H9 (cell line): Measurements from ENCODE around the gene SREBF2. TPM values are rescaled to one million over a fixed set of nuclear protein-coding genes. Genes with fewer than 3 reads are reported as not detected.
A peak's percentile ranks its signal among the peaks of the same experiment; 100 is the strongest.

Experiments used
- DNase-seq: peaks from one replicate; pipeline ENCODE4 v3.0.0-alpha.2; 2017
- H2AFZ ChIP-seq: one replicate; pipeline ENCODE4 v1.6.1; 2013; ENCODE audit warnings: mild to moderate bottlenecking, low read length, control low read depth, moderate library complexity
- H2AK5ac ChIP-seq: 2 replicates; pipeline ENCODE4 v1.6.1; 2013; ENCODE audit warnings: low read length, control low read depth, mixed read lengths; ENCODE audit not compliant: insufficient read length
- H2BK120ac ChIP-seq: one replicate; pipeline ENCODE4 v1.6.1; 2013; ENCODE audit warnings: low read depth, mild to moderate bottlenecking, low read length, control low read depth, inconsistent platforms; ENCODE audit not compliant: poor library complexity, severe bottlenecking
- H2BK12ac ChIP-seq: 2 replicates; pipeline ENCODE4 v1.6.1; 2013; ENCODE audit warnings: low read length, control low read depth, mixed read lengths, low read depth; ENCODE audit not compliant: insufficient read length
- H2BK15ac ChIP-seq: 2 replicates; pipeline ENCODE4 v1.6.1; 2013; ENCODE audit warnings: low read depth, low read length, control low read depth
- H2BK20ac ChIP-seq: one replicate; pipeline ENCODE4 v1.6.1; 2013; ENCODE audit warnings: low read depth, mild to moderate bottlenecking, low read length, control low read depth, inconsistent platforms; ENCODE audit not compliant: poor library complexity, severe bottlenecking
- H2BK5ac ChIP-seq: 2 replicates; pipeline ENCODE4 v1.6.1; 2013; ENCODE audit warnings: low read length, control low read depth, mixed read lengths; ENCODE audit not compliant: insufficient read length
- H3K14ac ChIP-seq: 2 replicates; pipeline ENCODE4 v1.6.1; 2013; ENCODE audit warnings: low read length, control low read depth; ENCODE audit not compliant: insufficient read depth
- H3K18ac ChIP-seq: 2 replicates; pipeline ENCODE4 v1.6.1; 2013; ENCODE audit warnings: low read depth, mild to moderate bottlenecking, mixed read lengths, low read length, control low read depth; ENCODE audit not compliant: insufficient read length
- H3K23ac ChIP-seq: 2 replicates; pipeline ENCODE4 v1.6.1; 2013; ENCODE audit warnings: low read length, control low read depth, mixed read lengths, low read depth; ENCODE audit not compliant: insufficient read length
- H3K23me2 ChIP-seq: 2 replicates; pipeline ENCODE4 v1.6.1; 2013; ENCODE audit warnings: low read depth, mild to moderate bottlenecking, mixed read lengths, low read length, control low read depth; ENCODE audit not compliant: insufficient read length, poor library complexity, severe bottlenecking
- H3K27ac ChIP-seq: 2 replicates; pipeline ENCODE4 v1.5.1; 2013; ENCODE audit warnings: low read length, control low read depth, mixed read lengths, low read depth; ENCODE audit not compliant: insufficient read length
- H3K27me3 ChIP-seq: 2 replicates; pipeline ENCODE4 v1.6.1; 2013; ENCODE audit warnings: low read length, control low read depth, inconsistent platforms; ENCODE audit not compliant: insufficient read depth
- H3K4ac ChIP-seq: 2 replicates; pipeline ENCODE4 v1.6.1; 2013; ENCODE audit warnings: low read depth, mild to moderate bottlenecking, control low read depth, inconsistent platforms, low read length, moderate library complexity
- H3K4me1 ChIP-seq: 2 replicates; pipeline ENCODE4 v1.6.1; 2013; ENCODE audit warnings: low read length, control low read depth, inconsistent platforms; ENCODE audit not compliant: insufficient read depth
- H3K4me2 ChIP-seq: 2 replicates; pipeline ENCODE4 v1.6.1; 2013; ENCODE audit warnings: low read length, control low read depth, mixed read lengths; ENCODE audit not compliant: insufficient read length, insufficient read depth
- H3K56ac ChIP-seq: 2 replicates; pipeline ENCODE4 v1.6.1; 2013; ENCODE audit warnings: low read depth, mild to moderate bottlenecking, mixed read lengths, low read length, control low read depth; ENCODE audit not compliant: insufficient read length
- H3K79me1 ChIP-seq: 2 replicates; pipeline ENCODE4 v1.6.1; 2013; ENCODE audit warnings: low read depth, mild to moderate bottlenecking, moderate library complexity, low read length, control low read depth, inconsistent platforms; ENCODE audit not compliant: insufficient read depth, poor library complexity, severe bottlenecking
- H3K79me2 ChIP-seq: 2 replicates; pipeline ENCODE4 v1.6.1; 2013; ENCODE audit warnings: low read length, control low read depth, inconsistent platforms; ENCODE audit not compliant: insufficient read depth
- H3K9ac ChIP-seq: 2 replicates; pipeline ENCODE4 v1.6.1; 2013; ENCODE audit warnings: low read length, control low read depth, mixed read lengths; ENCODE audit not compliant: insufficient read length; ENCODE audit errors: extremely low read depth
- H3K9me3 ChIP-seq: one replicate; pipeline ENCODE4 v1.6.1; 2013; ENCODE audit warnings: low read depth, low read length, inconsistent platforms; ENCODE audit not compliant: control insufficient read depth
- H3T11ph ChIP-seq: one replicate; pipeline ENCODE4 v1.6.1; 2013; ENCODE audit warnings: mild to moderate bottlenecking, low read length, control low read depth, inconsistent platforms
- H4K20me1 ChIP-seq: one replicate; pipeline ENCODE4 v1.6.1; 2013; ENCODE audit not compliant: control insufficient read depth, insufficient read length, insufficient read depth
- H4K5ac ChIP-seq: 2 replicates; pipeline ENCODE4 v1.6.1; 2013; ENCODE audit warnings: low read depth, mild to moderate bottlenecking, mixed read lengths, low read length, control low read depth; ENCODE audit not compliant: insufficient read length
- H4K8ac ChIP-seq: replicated peaks from 2 replicates; pipeline ENCODE4 v1.6.1; 2013; ENCODE audit warnings: low read length, control low read depth, mixed read lengths, low read depth; ENCODE audit not compliant: insufficient read length
- H4K91ac ChIP-seq: 2 replicates; pipeline ENCODE4 v1.6.1; 2013; ENCODE audit warnings: low read depth, mild to moderate bottlenecking, moderate library complexity, mixed read lengths, low read length, control low read depth; ENCODE audit not compliant: insufficient read length
- H3K27ac Mint-ChIP-seq, 3 experiments: 2 replicates in 2 of 3; 3 replicates in 1 of 3; pipeline ENCODE4 v1.8.0; 2020 to 2021; ENCODE audit warnings: mixed read lengths in 3 of 3, mild to moderate bottlenecking in 1 of 3, moderate library complexity in 1 of 3
- H3K27me3 Mint-ChIP-seq: 2 replicates; pipeline ENCODE4 v1.8.0; 2021; ENCODE audit warnings: low read depth, mild to moderate bottlenecking, moderate library complexity, mixed read lengths
- H3K36me3 Mint-ChIP-seq, 3 experiments: 2 replicates in 2 of 3; 3 replicates in 1 of 3; pipeline ENCODE4 v1.8.0; 2020 to 2021; ENCODE audit warnings: low read depth in 3 of 3, mixed read lengths in 3 of 3; ENCODE audit not compliant: insufficient read depth in 1 of 3
- H3K4me1 Mint-ChIP-seq, 2 experiments: 2 replicates each; pipeline ENCODE4 v1.8.0; 2020; ENCODE audit warnings: mixed read lengths in 2 of 2
- H3K4me3 Mint-ChIP-seq, 2 experiments: 2 replicates in 1 of 2; 3 replicates in 1 of 2; pipeline ENCODE4 v1.8.0; 2020 to 2021; ENCODE audit warnings: mild to moderate bottlenecking in 2 of 2, mixed read lengths in 2 of 2, moderate library complexity in 1 of 2
- H3K9me3 Mint-ChIP-seq, 2 experiments: 2 replicates in 1 of 2; 3 replicates in 1 of 2; pipeline ENCODE4 v1.8.0; 2020; ENCODE audit warnings: mild to moderate bottlenecking in 2 of 2, mixed read lengths in 2 of 2, moderate library complexity in 1 of 2
- WGBS: extraction: QIAGEN DNeasy Blood & Tissue Kit; methylation state at CpG from one replicate; pipeline ENCODE4 v1.1.7; 2013; ENCODE audit warnings: missing lambda C conversion rate, low lambda C conversion rate, mixed read lengths; ENCODE audit not compliant: insufficient read length; ENCODE audit errors: extremely low coverage; 5-methylcytosine and 5-hydroxymethylcytosine counted together
- total RNA-seq: library from RNA; stranded (reverse); gene quantifications from 2 replicates; pipeline ENCODE4 v1.2.1, GENCODE V29; 2021
- TF ChIP-seq, protein P1 (sequence below): fragments of 200-600 bp; sonication (generic); conservative IDR thresholded peaks from 3 replicates; pipeline ENCODE4 v1.8.0; 2021; ENCODE audit warnings: antibody characterized with exemption, mild to moderate bottlenecking

The SREBF2 gene
- total RNA-seq, 1 experiment from 2014 or later: 146 TPM

GRCh38 chr22:41810022-41810421 lies 22.9 kb upstream of the SREBF2 start:
- Mint-ChIP-seq H3K4me1 (peaks cover 3 to 6% of the 10 kb centered on the region in 2 experiments), H3K27ac (0 out of 7 replicates have a peak overlapping the region, but pooled peaks of 1 of the 3 experiments have one; percentile 83), H3K4me3 (no peak overlapping the region), H3K36me3 (peaks cover 8 to 40% (median 36%) of the 10 kb centered on the region in 3 experiments), H3K27me3 (no peaks in the 10 kb centered on the region), H3K9me3 (no peaks in the 10 kb centered on the region)
- no peaks in the 10 kb centered on the region for H3K27me3 ChIP-seq
- no peak for DNase-seq
- no CpG with 5 or more reads among the region's 12 CpGs for WGBS
- H3K79me1 ChIP-seq: peaks cover 3% of the 10 kb centered on the region
- no peak overlapping the region for H2BK20ac ChIP-seq
- no peak overlapping the region for H2BK5ac ChIP-seq
- no peak overlapping the region for H3K9ac ChIP-seq
- no peak overlapping the region for H3K23ac ChIP-seq
- no peak overlapping the region for H2BK15ac ChIP-seq
- H3K4me2 ChIP-seq: no peak overlapping the region
- H4K8ac ChIP-seq: no peak overlapping the region
- no peaks in the 10 kb centered on the region for H3K9me3 ChIP-seq
- no peak overlapping the region for H3K27ac ChIP-seq
- H4K20me1 ChIP-seq: no peaks in the 10 kb centered on the region
- no peak overlapping the region for H3K18ac ChIP-seq
- no peak overlapping the region for H3T11ph ChIP-seq
- H2BK120ac ChIP-seq: no peak overlapping the region
- H3K56ac ChIP-seq: no peak overlapping the region
- H4K91ac ChIP-seq: no peak overlapping the region
- H3K4ac ChIP-seq: no peak overlapping the region
- H2AFZ ChIP-seq: no peak overlapping the region
- H4K5ac ChIP-seq: no peak overlapping the region
- H3K4me1 ChIP-seq: no peaks in the 10 kb centered on the region
- no peak overlapping the region; the same call in 1 of the 2 replicates for H3K14ac ChIP-seq
- H3K79me2 ChIP-seq: 0 out of 2 replicates have a peak, but pooled peaks cover 3% of the 10 kb centered on the region
- H2AK5ac ChIP-seq: no peak overlapping the region
- H3K23me2 ChIP-seq: no peaks in the 10 kb centered on the region
- H2BK12ac ChIP-seq: no peak overlapping the region
- TF ChIP-seq, protein P1, sequence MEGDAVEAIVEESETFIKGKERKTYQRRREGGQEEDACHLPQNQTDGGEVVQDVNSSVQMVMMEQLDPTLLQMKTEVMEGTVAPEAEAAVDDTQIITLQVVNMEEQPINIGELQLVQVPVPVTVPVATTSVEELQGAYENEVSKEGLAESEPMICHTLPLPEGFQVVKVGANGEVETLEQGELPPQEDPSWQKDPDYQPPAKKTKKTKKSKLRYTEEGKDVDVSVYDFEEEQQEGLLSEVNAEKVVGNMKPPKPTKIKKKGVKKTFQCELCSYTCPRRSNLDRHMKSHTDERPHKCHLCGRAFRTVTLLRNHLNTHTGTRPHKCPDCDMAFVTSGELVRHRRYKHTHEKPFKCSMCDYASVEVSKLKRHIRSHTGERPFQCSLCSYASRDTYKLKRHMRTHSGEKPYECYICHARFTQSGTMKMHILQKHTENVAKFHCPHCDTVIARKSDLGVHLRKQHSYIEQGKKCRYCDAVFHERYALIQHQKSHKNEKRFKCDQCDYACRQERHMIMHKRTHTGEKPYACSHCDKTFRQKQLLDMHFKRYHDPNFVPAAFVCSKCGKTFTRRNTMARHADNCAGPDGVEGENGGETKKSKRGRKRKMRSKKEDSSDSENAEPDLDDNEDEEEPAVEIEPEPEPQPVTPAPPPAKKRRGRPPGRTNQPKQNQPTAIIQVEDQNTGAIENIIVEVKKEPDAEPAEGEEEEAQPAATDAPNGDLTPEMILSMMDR: no peak
